Measurements from ENCODE around the gene FRMPD3.
"Not testable (repeated sequence)": the region's sequence is repeated elsewhere in the genome, so short reads cannot be mapped to it uniquely, and the experiment has no call there.

The FRMPD3 gene

DNA sequence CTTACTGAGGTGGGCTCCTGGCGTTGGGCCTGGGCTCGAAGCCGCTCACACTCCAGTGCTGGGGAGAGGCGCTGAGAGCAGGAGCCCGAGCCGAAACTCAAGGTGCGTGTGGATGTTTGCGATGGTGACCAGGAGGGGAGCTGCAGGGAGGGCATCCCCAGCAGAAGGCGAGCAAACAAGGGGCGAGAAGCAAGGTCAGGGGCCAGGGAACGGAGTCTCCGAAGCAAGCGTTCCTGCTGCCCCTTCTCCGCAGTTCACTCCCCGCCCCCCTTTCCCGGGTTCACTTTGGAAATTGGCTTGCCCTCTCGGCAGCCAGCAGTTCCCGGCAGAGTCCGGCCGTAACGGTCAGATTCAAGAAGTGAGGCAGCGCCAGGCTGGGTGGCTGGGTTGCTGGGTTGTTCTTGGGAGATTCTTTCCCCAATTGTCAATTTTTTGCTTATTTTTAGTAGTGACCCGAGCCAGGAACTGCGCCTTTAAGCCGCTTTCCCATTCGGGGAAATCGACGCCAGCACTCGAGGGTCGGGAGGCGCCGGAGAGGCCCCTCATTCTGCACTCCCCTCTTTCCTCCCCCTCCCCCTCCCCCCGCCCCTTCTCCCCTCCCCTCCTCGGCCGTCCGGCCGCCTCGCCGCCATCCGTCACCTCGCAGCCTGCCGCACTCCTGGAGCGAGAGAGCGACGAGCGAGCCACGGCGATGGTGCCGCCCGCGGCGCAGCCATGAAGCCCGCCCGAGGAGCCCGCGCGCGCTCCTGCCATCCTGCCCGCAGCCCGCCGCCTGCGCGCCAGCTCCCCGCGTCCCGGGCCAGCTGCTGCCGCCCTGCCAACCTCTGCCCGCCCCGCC, at the start of gene FRMPD3:
FRMPD3 (plus strand) TSS at position 655 of the 838 bp plus-strand sequence. CDS start 76,937 bp downstream, outside the sequence.
- DNase-seq, result peak in 1 of 2 donors; percentile 14

DNA sequence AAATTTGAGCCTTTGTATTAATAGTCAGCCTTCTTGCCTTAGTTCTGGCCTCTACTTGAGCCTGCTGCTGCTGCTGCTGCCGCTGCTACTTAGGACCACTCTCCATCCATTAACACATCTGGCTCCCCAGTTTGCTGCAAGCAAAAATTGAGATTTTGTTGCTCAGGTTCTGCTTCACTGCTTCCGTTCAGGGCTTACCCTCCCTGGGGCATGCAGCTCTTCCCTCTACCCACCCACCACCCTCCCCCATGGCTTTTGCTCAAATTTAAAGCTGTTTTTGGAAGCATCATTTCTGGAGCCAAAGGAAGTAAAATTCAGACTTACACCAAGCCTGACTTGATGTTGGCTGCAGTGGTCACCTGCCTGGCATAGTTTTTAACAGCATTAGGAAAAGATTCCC, 28.9 kb upstream of the FRMPD3 start:
- no peak for DNase-seq

DNA sequence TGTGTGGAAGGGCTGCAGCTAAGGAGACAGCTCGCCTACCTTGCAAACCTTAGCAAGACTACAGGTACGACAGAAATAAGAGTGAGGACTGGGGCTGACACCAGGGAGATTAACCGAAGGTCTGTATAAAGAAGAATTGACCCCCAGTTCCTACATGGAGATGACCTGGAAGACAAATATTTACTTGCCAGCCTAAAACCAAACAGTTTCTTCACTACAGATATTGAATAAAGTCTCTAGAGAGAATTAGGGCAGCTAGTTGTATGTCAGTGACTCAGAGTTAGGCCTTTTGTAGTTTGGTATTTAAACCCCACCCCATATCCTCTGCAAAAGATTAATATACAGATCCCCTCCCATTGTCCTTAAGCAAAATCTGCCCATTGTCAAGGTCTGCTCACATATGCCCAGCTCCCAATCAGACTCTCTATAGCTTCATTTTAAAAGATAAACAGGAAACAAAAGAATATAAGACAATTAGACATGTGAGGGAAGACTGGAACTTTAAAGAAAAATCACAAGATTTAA, 28.1 kb upstream of the FRMPD3 start:
- no peak for DNase-seq

DNA sequence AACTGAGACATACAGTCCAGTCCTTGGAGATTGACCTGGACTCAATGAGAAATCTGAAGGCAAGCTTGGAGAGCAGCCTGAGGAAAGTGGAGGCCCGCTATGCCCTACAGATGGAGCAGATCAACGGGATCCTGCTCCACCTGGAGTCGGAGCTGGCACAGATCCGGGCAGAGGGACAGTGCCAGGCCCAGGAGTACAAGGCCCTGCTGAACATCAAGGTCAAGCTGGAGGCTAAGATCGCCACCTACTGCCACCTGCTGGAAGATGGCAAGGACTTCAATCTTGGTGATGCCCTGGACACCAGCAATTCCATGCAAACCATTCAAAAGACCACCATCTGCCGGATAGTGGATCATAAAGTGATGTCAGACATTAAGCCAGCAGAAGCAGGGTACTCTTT, 20.4 kb upstream of the FRMPD3 start:
- DNase-seq, result peak; percentile 24 to 29

DNA sequence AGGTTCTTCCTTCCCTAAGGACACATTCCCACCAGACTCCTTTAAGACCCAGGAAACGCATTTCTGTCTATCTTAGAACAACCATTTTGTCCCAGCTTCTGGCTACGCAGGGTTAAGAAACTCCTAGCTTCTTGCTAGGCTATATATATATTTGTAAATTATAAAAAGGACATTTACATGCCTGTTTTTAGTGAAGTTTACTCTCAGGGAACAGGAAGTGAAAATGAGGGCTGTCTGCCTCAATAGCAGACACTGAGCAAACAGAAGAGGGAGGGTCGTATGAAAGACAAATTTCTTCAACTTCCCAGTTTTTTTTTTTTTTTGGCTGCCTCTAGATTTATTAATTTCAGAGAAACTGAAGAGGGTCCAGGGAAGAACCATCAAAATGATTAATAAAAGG, 9.3 kb upstream of the FRMPD3 start:
- no peak for DNase-seq

DNA sequence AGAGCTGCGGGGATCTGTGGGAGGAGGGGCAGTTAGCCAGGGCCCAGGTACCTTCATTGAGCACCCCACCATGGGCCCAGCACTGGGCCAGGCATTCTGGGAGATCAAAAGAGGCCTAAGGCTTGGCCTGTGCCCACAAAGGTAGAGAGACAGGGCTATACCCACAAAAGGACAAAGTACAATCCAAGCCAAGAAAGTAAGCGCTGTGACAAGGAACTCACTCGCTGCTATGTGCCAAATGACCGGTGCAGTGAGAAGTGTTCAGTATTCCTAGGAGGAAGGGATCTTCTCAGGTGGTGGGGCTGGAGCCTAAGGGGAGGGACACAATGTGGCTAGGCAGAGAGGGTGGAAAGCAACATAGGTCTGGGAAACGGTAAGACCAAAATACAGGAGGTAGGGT, 8.8 kb upstream of the FRMPD3 start:
- no peak for DNase-seq

DNA sequence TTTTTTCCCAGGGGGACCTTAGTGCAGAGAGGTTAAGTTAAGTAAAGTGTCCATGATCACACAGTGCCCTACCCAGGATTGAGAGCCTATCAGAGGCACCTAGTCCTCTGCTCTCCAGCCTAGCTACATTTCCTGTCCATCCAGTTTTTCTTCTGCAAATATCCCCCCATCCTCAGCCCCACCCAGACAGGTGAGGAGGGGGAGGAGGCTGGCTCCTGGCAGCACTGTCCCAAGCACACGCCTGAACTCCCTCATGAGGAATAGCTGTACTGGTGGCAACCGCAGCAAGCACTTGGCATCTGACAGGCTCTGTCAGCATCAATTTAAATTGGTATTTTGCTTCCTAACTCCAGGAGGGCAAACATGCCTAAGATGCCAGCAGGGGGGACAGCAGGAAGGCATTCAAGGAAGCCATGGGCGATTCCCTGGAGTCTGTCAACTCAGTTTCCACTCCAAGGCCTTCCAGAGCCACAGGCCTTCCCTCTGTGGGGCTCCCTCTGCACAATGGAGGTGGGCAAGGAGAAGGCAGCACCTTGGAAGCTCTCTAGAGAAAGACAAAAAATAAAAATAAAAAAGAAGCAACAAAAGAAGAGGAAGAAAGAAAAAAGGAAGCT, 6.4 kb upstream of the FRMPD3 start:
- DNase-seq, result no peak

DNA sequence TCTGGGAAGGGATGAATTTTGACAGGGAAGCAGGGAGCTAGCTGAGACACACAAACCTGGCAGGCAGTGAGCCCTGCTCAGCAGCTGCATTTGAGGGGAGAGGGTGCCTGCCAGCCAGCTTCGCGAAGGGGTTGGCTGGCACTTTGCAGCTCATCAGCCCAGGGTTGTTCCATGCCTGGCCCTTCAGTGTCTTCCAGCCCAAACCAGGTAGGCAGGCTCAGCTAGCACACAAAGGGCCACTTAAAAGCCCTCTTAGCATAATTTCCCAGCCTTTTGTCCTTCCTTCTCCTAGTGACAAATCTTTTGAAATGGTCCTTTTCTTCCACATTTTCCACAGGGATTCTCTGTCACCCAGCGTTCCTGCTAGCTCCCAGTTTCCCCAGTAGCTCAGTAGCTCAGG, 4.3 kb upstream of the FRMPD3 start:
- no peak for DNase-seq

DNA sequence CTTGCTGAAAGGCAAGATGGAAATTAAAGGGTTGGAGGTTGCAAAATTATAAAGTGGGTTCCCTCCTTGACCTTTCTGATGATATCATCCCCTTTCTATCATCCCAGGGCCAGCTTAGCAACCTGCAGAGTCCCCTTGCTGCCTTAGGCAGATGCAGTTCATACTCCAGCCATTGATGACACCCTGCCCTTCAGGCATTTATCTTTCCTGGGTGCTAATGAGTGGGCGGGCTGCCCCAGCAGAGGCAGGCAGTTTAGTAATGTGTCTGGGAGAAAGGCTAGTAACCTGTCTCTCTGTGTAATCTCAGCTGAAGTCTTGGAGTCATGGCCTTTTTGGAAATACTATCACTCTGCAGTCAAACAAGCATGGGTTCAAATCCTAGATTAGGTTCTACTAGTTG, 3.8 kb upstream of the FRMPD3 start:
- DNase-seq, result no peak

DNA sequence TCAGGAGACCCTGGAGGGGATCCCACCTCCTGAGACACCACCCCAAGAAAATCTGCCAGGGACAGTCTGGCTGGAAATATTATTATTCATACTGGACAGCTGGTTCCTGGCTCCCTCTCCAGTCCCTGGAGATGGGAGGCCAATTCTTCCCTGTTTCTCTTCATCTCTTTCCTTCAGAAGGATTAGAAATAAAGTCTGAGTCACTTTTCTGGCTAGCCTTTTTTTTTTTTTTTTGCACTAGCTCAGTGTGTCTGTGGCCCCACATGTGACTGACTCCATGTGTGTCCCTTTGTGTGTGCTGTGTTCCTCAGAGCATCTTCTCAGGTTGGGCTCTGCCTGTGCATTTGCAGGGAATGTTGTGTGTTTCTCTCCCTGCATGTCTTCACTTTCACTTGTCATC, 1.8 kb upstream of the FRMPD3 start:
- no peak for DNase-seq

DNA sequence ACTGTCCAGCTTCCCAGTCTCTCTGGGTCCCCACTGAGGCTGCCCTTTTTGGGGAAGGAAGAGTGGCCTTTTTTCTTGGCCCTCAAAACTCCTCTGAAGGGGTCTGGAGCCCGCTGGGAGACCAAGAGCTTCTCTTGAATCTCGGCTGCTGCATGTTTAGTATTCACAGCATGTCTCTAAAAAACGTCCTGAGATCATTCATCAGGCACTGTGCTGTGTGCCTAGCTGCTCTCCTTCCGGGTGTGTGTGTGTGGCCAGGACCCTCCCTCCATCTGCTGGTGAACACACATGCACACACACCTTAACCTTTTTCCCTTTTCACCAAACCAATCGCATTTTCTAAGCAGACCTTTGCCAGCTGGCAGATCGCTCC, 841 bp upstream of the FRMPD3 start:
- DNase-seq, result no peak

DNA sequence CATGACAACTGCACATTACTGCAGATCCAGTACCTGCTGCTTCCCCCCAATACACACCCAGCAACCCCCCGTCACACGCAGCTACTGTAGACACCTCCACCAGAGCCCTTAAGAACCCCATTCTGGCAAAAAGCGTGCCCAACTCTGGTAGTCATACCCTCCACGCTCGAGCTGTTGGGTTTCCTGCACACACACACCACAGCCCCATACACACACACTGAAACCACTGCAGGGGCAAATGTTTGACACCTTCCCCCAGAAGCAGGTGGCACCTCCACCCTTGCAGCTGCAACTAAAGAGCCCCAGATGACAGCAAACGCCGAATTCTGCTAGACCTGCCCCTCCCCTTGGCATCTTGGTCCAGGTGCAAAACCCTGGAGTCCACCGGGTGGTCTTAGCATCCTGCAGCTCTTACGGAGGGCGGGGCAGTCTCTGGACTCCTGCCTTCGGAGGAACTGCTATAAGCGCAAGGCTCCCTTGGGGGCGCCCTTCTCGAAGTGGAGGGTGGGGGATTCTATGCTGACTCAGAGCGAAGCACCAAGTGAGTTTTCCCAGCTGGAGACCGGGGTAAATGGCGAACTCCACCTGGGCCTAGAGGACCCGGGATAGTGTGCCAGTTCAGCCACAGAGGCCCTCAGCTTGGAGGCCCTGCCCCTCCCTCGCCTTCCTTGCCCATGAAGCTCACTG, 1.5 kb downstream of the FRMPD3 start:
- peak; percentile 40 to 53 for DNase-seq

DNA sequence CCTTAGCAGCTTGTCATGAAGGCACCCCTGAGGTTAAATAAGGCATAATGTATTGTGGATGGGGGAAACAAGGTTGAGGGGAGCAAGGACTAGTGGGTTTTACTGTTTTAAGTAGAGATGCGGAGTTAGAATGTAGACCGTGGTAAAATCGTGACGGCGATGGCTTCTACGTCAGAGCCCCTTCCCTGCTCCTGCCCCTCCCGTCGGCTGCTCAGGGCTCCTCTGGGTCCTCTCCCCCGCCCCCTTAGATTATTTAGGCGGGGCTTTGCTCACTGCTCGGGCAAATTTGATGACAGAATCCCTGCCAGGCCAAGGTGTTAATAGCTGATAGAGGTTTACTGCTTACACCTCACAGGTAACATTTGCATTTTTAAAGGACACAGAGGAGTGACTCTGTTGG, 2.3 kb downstream of the FRMPD3 start:
- peak; percentile 17 to 24 for DNase-seq

DNA sequence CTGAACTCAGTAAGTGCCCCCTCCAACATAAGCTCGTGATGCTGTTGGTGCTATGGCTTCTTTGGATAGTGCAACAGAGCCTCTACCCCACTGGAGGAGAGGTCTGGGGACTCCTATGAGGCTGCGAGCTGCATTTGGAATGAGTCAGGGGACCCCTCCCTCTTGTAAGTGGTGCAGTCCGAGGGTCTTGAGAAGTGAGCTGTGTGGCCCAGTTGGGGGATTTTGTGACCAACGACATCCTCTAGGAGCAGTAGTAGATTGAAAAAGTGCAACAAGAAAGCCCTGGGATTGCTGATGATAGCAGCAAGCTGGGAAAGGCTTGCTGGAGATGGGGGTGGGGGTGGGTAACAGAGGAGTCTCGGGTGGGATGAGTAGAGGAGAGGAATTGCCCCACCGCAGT, 3.1 kb downstream of the FRMPD3 start:
- no peak for DNase-seq

DNA sequence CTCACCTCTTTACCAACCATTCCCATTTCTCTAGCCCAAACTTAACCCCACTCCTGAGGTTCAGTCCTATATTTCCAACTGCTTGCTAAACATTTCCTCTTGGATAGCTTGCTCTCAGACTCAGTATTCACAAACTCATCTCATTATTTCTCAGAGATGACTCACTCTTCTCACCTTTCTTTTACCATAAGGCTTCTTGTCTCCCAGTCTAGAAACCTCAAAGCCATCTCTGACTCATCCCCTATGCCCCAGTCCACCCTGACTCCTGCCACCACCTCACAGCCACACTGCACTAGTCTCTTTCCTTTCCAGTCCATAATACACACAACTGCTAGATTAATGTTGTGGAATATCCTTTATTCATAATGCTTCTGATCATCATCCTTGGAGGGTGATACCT, 4.8 kb downstream of the FRMPD3 start:
- DNase-seq, result peak in 1 of 2 donors; percentile 38

DNA sequence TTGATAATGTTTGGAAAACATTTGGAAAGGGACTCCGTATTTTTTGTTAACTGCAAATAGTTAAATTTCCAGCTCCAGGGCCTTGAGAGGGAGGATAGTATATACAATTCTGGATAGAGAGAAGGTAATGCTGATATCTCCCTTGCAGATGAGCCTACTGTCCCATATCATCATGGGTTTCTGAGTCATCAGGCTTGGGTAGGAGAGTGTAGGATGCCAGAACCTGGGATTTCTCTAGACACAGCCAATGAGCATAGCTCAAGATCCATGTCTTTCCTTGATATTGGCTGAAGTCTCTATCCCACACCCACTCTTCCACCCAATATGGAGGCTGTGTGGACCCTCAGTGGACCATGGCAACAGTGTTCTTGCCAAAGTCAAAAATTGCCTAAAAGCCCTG, 7.8 kb downstream of the FRMPD3 start:
- DNase-seq, result no peak

DNA sequence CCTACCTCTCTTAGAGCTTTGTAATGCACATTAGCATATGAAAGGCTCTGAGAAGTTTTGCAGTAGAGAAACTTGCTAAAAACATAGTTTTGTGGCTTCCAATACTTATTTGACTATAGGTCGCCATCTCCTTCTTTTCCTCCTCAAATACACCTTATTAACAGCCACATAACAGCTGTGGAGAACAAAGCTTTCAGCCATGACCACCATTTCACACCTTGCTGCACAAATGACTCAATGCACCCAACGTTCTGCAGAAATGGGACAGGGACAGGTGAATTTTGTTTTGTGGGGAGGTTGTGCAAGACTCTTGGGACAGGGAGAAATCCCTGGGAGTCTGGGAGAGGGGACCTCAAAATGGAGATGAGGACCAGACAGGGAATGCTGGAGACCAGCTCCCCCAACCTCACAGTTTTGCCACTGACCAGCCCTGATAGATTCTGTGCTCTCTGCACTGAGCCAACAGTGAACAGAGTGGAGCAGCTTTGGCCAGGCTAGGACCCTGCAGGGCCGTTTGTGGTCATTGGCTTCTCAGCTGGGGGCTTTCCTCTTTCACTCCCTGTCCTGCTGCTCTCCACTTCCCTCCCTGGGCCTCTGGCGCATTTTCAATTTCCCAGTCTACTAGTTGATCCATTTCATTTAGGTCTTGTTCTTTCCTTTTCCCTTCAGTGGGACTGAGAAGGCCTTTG, 16.6 kb downstream of the FRMPD3 start:
- DNase-seq, result no peak

DNA sequence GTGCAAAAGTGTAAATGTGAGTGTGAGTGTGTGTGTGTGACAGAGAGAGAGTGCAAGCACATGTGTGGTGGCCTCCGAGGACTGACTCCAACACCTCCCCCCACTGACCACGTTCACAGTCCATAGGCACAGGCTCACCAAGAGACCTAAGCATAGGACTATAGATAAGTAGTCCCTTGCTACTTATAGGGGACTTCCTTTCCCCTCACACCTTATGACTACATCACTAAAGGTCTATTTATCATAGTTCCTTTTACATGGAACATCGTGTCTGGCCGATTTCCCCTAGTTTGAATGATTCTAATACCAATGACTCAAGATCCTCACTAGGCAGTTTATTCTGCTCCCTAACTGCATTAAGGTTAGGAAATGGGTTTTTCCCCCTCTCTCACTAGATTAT, 17.8 kb downstream of the FRMPD3 start:
- no peak for DNase-seq

DNA sequence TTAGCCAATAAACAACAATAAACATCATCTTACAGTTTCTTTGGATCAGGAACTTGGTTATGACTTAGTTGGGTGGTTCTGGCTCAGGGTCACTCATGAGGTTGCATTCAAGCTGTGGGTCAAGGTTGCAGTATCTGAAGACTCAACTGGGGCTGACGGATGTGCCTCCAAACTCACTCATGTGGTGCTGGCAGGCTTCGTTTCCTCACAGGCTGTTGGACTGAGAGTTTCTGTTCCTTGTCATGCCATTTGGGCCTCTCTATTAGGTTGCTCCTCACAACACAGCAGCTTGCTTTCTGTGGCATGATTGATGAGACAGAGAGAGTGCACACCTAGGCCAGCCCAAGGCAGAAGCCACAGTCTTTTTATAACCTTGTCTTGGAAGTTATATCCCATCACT, 20.7 kb downstream of the FRMPD3 start:
- DNase-seq, result no peak

DNA sequence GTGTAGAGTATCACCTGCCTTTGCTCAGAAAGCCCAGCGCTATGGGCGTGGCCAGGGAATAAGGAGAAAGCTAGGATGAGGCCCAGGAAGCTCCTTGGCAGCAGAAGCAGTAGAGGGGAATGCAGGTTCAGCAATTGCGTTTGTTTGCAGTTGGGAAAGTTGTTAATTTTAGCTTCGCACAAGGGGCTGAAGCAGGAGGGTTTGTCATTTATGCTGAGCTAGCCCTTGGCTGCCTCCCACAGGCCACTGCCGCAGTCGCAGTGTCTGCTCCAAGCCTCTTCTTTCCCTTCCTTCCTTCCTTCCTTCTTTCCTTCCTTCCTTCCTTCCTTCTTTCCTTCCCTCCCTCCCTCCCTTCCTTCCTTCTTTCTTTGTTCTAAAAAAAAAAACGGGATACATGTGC, 21.5 kb downstream of the FRMPD3 start:
- DNase-seq, result no peak

DNA sequence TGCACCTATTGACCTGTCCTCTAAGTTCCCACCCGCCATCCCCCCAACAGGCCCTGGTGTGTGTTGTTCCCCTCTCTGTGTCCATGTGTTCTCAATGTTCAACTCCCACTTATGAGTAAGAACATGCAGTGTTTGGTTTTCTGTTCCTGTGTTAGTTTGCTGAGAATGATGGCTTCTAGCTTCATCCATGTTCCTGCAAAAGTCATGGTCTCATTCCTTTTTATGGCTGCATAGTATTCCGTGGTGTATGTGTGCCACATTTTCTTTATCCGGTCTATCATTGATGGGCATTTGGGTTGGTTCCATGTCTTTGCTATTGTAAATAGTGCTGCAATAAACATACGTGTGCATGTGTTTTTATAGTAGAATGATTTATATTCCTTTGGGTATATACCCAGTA, 22.0 kb downstream of the FRMPD3 start:
- not testable (repeated sequence) for DNase-seq

DNA sequence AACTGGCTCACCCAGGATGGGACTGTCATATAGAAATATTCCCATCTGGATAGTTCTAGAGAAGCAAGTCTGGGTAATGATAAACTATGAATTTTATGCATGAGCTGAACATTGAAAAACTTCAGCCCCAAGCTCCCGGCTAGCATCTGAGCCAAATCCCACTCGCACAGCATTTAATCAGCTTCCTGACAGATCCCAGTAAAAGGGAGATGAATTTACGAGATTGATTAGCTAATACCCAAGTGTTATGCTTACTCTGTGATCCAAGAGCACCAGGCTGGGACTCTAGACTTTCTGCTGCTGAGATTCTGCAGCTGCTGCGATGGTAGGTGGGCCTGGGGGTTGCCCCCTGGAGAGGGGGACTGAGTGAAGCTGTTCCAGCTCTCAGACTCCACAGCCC, 28.0 kb downstream of the FRMPD3 start:
- no peak for DNase-seq

DNA sequence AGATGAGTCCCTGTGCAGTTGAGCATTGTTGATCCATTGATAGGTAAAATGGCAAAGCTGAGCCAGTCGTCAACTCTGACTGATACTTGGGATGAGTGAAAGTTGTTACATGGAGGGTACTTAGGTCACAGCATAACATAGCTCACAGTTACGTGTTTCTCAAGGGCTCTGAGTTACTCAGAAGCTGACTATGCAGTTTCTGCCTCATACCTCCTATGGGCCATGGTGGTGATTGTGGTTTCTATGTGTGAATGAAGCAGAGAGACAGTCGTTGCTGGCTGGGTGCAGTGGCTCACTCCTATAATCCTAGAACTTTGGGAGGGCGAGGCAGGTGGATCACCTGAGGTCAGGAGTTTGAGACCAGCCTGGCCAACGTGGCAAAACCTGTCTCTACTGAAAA, 30.8 kb downstream of the FRMPD3 start:
- DNase-seq, result peak in 1 of 2 donors; percentile 19
